Activated B cell treated with CpG ODN at 0.5 μM for 24 hours (primary cell): Measurements from ENCODE around the gene RMND5B. TPM values are rescaled to one million over a fixed set of nuclear protein-coding genes. Genes with fewer than 3 reads are reported as not detected.

ENCODE experiments used
- ATAC-seq: fragments of 200-7000 bp; cut with Tn5 transposase; one replicate; pipeline ENCODE4 v1.10.0; 2021; ENCODE audit warnings: low read depth, mild to moderate bottlenecking, moderate library complexity
- CTCF ChIA-PET: fragments of 350-600 bp; sonication (Branson Sonifier 250); formaldehyde crosslinking; loops from one replicate; lab custom pipeline; 2021; ENCODE audit warnings: antibody characterized with exemption; lab: Charles Lee
- POLR2A ChIA-PET: fragments of 350-600 bp; sonication (Branson Sonifier 250); formaldehyde crosslinking; loops from one replicate; lab custom pipeline; 2021; ENCODE audit warnings: antibody characterized with exemption; lab: Charles Lee
- DNase-seq: peaks from one replicate; pipeline ENCODE4 v3.0.0; 2022
- H3K27ac Mint-ChIP-seq: one replicate; pipeline ENCODE4 v1.8.0; 2020; ENCODE audit warnings: mixed read lengths
- H3K27me3 Mint-ChIP-seq: one replicate; pipeline ENCODE4 v1.8.0; 2021; ENCODE audit warnings: mixed read lengths
- H3K36me3 Mint-ChIP-seq: one replicate; pipeline ENCODE4 v1.8.0; 2021; ENCODE audit warnings: low read depth, mixed read lengths
- H3K4me1 Mint-ChIP-seq: one replicate; pipeline ENCODE4 v1.8.0; 2021; ENCODE audit warnings: mixed read lengths
- H3K4me3 Mint-ChIP-seq: one replicate; pipeline ENCODE4 v1.8.0; 2020; ENCODE audit warnings: mild to moderate bottlenecking, mixed read lengths
- H3K9me3 Mint-ChIP-seq: one replicate; pipeline ENCODE4 v1.8.0; 2020; ENCODE audit warnings: mixed read lengths
- CTCF ChIP-seq: fragments of 200-600 bp; IDR thresholded peaks from one replicate; pipeline ENCODE4 v1.8.0; 2022; ENCODE audit warnings: antibody characterized with exemption, mild to moderate bottlenecking
- intact Hi-C: fragments of 100-400 bp; cut with micrococcal nuclease; formaldehyde crosslinking; loops from one replicate; pipeline ENCODE4 v1.15.1; 2024
- total RNA-seq: library from RNA; stranded (reverse); gene quantifications from 2 replicates; pipeline ENCODE4 v1.2.3, GENCODE V29; 2022

The RMND5B gene
- total RNA-seq, 1 donor from 2014 or later: 57.2 TPM

GRCh38 chr5:178187014-178187413 lies 56.2 kb downstream of the RMND5B start, which contains the start of gene GMCL2:
TSS of gene GMCL2 (minus strand) at chr5:178187371. CDS start at chr5:178187299, 72 bp downstream.
- Mint-ChIP-seq H3K4me1 (no peaks in the 10 kb centered on the region), H3K27ac (no peak within 1 kb of the TSS)
- CTCF ChIA-PET: no interaction called here

GRCh38 chr5:178189433-178189832 lies 58.6 kb downstream of the RMND5B start:
- Mint-ChIP-seq H3K4me1 (no peaks in the 10 kb centered on the region), H3K9me3 (no peaks in the 10 kb centered on the region), H3K27ac (no peak overlapping the region), H3K36me3 (no peaks in the 10 kb centered on the region), H3K4me3 (no peak overlapping the region), H3K27me3 (peaks cover 24% of the 10 kb centered on the region)
- DNase-seq (no peak), ATAC-seq (no peak)
- intact Hi-C loops: no loop called here
- ChIA-PET POLR2A (interaction anchor here (0.7 kb wide), 1 partner anchor 16 kb away, joined by 7 read pairs; no protein-coding TSS in a partner anchor), CTCF (no interaction called here)
- TF ChIP-seq CTCF: no peak

More at GRCh38 chr5:178187014-178187413, 56.2 kb downstream of the RMND5B start, which contains the start of gene GMCL2:
- H3K4me3 Mint-ChIP-seq: no peak within 1 kb of the TSS
- TF ChIP-seq CTCF: no peak
- DNase-seq: no peak
- POLR2A ChIA-PET: no interaction called here
- H3K9me3 Mint-ChIP-seq: no peaks in the 10 kb centered on the region
- ATAC-seq: no peak
- H3K36me3 Mint-ChIP-seq: no peaks in the 10 kb centered on the region
- intact Hi-C loops: no loop called here
- peaks cover 11% of the 10 kb centered on the region for H3K27me3 Mint-ChIP-seq

GRCh38 chr5:178191661-178192060 lies 60.8 kb downstream of the RMND5B start:
- peaks cover 31% of the 10 kb centered on the region for H3K27me3 Mint-ChIP-seq
- H3K4me3 Mint-ChIP-seq: no peak overlapping the region
- TF ChIP-seq CTCF: no peak
- ChIA-PET CTCF (no interaction called here), POLR2A (no interaction called here)
- no peaks in the 10 kb centered on the region for H3K9me3 Mint-ChIP-seq
- no peaks in the 10 kb centered on the region for H3K36me3 Mint-ChIP-seq
- intact Hi-C loops: no loop called here
- no peak overlapping the region for H3K27ac Mint-ChIP-seq
- DNase-seq: no peak
- H3K4me1 Mint-ChIP-seq: no peaks in the 10 kb centered on the region
- ATAC-seq: no peak

- no peak overlapping the region for H3K4me3 Mint-ChIP-seq
- ChIA-PET CTCF (no interaction called here), POLR2A (no interaction called here)
- TF ChIP-seq CTCF: no peak
- no peaks in the 10 kb centered on the region for H3K4me1 Mint-ChIP-seq
- no peaks in the 10 kb centered on the region for H3K9me3 Mint-ChIP-seq
- DNase-seq (no peak), ATAC-seq (no peak)
- H3K36me3 Mint-ChIP-seq: no peaks in the 10 kb centered on the region
- intact Hi-C loops: no loop called here
- peaks cover 31% of the 10 kb centered on the region for H3K27me3 Mint-ChIP-seq
- H3K27ac Mint-ChIP-seq: no peak overlapping the region
These were observed 61.4 kb downstream of the RMND5B start for GRCh38 chr5:178192244-178192643.

- TF ChIP-seq CTCF: no peak
- ATAC-seq (no peak), DNase-seq (no peak)
- intact Hi-C loops: no loop called here
- peaks cover 31% of the 10 kb centered on the region for H3K27me3 Mint-ChIP-seq
- H3K4me3 Mint-ChIP-seq: no peak overlapping the region
- H3K4me1 Mint-ChIP-seq: no peaks in the 10 kb centered on the region
- no peaks in the 10 kb centered on the region for H3K36me3 Mint-ChIP-seq
- CTCF ChIA-PET: no interaction called here
- no peaks in the 10 kb centered on the region for H3K9me3 Mint-ChIP-seq
- no peak overlapping the region for H3K27ac Mint-ChIP-seq
- POLR2A ChIA-PET: no interaction called here
These were observed 62.0 kb downstream of the RMND5B start for GRCh38 chr5:178192787-178193186.
